ENCODE data around the gene SPTBN1. TPM values are rescaled to one million over a fixed set of nuclear protein-coding genes. Genes with fewer than 3 reads are reported as not detected.

The SPTBN1 gene
- total and polyA plus RNA-seq, 2 of the 13 experiments (the other 11 are each of a cell fraction or from before 2014, with no cell fraction given): 123 to 299 TPM

DNA sequence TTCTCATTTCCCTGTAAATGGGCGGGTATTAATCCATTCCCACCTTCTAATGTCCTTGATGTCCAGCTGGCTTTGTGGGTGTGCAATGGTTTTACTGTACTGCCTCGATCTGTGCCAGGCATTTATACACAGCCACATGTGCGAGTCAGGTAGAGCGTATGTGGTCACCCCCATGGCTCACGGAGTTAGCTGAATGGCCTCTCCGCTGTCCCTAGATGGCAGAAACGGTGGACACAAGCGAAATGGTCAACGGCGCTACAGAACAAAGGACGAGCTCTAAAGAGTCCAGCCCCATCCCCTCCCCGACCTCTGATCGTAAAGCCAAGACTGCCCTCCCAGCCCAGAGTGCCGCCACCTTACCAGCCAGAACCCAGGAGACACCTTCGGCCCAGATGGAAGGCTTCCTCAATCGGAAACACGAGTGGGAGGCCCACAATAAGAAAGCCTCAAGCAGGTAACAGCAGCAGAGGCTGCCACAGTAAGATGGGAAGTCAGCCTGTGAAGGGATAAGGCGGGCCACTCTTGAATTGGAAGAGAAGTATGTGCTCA, 208.2 kb downstream of the SPTBN1 start:
- TF ChIP-seq HHEX (CRISPR knock-in tag; IDR thresholded peaks at IDR 0.05) (no peak), ZBTB38 (CRISPR knock-in tag; IDR thresholded peaks at IDR 0.05) (peak; percentile 94), ZBTB33 (CRISPR knock-in tag; IDR thresholded peaks at IDR 0.05) (peak; percentile 96), POLR2A (IDR thresholded peaks at IDR 0.05; ENCODE audit: insufficient read depth in 1 of 2, low read depth in 2 of 2, low read length in 2 of 2) (peak in 1 of 2 experiments; percentile 29; a peak in 1 of 4 replicates), RBM22 (optimal IDR thresholded peaks at IDR 0.05; ENCODE audit: low read length) (peak; percentile 97), GFI1 (CRISPR knock-in tag; IDR thresholded peaks at IDR 0.05; ENCODE audit: borderline replicate concordance) (0 out of 2 replicates have a peak, but pooled peaks have one; percentile 10), IKZF1 (IDR thresholded peaks at IDR 0.05) (no peak), POLR2G (IDR thresholded peaks at IDR 0.05; ENCODE audit: low read depth, low read length) (peak; percentile 38; the same call in 1 of the 2 replicates), SMARCC2 (IDR thresholded peaks at IDR 0.05) (no peak), ZNF224 (CRISPR knock-in tag; IDR thresholded peaks at IDR 0.05) (no peak), AGO2 (optimal IDR thresholded peaks at IDR 0.05; ENCODE audit: low read depth, low read length) (peak; percentile 82), CCDC6 (CRISPR knock-in tag; IDR thresholded peaks at IDR 0.05) (0 out of 2 replicates have a peak, but pooled peaks have one; percentile 24)
- TF ChIP-seq, protein P1, sequence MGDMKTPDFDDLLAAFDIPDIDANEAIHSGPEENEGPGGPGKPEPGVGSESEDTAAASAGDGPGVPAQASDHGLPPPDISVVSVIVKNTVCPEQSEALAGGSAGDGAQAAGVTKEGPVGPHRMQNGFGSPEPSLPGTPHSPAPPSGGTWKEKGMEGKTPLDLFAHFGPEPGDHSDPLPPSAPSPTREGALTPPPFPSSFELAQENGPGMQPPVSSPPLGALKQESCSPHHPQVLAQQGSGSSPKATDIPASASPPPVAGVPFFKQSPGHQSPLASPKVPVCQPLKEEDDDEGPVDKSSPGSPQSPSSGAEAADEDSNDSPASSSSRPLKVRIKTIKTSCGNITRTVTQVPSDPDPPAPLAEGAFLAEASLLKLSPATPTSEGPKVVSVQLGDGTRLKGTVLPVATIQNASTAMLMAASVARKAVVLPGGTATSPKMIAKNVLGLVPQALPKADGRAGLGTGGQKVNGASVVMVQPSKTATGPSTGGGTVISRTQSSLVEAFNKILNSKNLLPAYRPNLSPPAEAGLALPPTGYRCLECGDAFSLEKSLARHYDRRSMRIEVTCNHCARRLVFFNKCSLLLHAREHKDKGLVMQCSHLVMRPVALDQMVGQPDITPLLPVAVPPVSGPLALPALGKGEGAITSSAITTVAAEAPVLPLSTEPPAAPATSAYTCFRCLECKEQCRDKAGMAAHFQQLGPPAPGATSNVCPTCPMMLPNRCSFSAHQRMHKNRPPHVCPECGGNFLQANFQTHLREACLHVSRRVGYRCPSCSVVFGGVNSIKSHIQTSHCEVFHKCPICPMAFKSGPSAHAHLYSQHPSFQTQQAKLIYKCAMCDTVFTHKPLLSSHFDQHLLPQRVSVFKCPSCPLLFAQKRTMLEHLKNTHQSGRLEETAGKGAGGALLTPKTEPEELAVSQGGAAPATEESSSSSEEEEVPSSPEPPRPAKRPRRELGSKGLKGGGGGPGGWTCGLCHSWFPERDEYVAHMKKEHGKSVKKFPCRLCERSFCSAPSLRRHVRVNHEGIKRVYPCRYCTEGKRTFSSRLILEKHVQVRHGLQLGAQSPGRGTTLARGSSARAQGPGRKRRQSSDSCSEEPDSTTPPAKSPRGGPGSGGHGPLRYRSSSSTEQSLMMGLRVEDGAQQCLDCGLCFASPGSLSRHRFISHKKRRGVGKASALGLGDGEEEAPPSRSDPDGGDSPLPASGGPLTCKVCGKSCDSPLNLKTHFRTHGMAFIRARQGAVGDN (CRISPR knock-in tag; IDR thresholded peaks at IDR 0.05): peak; percentile 39
- TF ChIP-seq, protein P2, sequence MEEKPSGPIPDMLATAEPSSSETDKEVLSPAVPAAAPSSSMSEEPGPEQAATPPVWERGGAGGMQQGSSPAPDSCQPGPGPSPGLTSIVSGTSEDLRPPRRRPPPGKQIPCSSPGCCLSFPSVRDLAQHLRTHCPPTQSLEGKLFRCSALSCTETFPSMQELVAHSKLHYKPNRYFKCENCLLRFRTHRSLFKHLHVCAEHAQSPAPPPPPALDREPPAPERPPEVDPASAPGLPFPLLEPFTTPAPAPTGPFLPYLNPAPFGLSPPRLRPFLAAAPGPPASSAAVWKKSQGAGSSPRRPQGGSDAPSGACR (CRISPR knock-in tag; IDR thresholded peaks at IDR 0.05): no peak
- DNase-seq (ENCODE audit: low spot score) (no peak), FAIRE-seq (no peak), ATAC-seq (no peak)
- Histone ChIP-seq H3K27ac (ENCODE audit: extremely low read length, insufficient read depth, low read length) (no peak overlapping the region), H3K9ac (ENCODE audit: insufficient read depth, low read depth, low read length) (no peak overlapping the region), H3K9me3 (ENCODE audit: low read length) (no peaks in the 10 kb centered on the region), H2AFZ (ENCODE audit: low read length) (no peak overlapping the region), H3K36me3 (replicated peaks in 1 of 2; ENCODE audit: control insufficient read depth in 1 of 2, insufficient read depth in 2 of 2, low read length in 2 of 2) (peaks cover 32 to 93% of the 10 kb centered on the region in 2 experiments), H3K4me2 (ENCODE audit: low read depth, low read length) (no peak overlapping the region), H4K20me1 (ENCODE audit: insufficient read depth, low read length) (0 out of 2 replicates have a peak, but pooled peaks cover 7% of the 10 kb centered on the region), H3K27me3 (ENCODE audit: control insufficient read depth in 1 of 2, insufficient read depth in 2 of 2, low read length in 2 of 2) (no peaks in the 10 kb centered on the region), H3K4me1 (ENCODE audit: insufficient read depth, low read length) (peaks cover 79% of the 10 kb centered on the region), H3K4me3 (replicated peaks in 1 of 3; ENCODE audit: insufficient read depth in 1 of 3, low read depth in 2 of 3, low read length in 3 of 3) (no peak overlapping the region), H3K79me2 (ENCODE audit: insufficient read depth, low read length) (no peaks in the 10 kb centered on the region)
- ChIA-PET POLR2A (no interaction called here), CTCF (ENCODE audit: low intra/inter-chr PET ratio, low total read pairs) (no interaction called here)
- in situ Hi-C loops (cut with HindIII; ENCODE audit: extremely low pct_ligation_motif_present, low pct_unique_long_range_greater_than_20kb) (loop anchor here (5.0 kb wide), 1 partner anchor 43 kb away; no protein-coding TSS in a partner anchor), intact Hi-C loops (cut with micrococcal nuclease; ENCODE audit: unreplicated experiment) (no loop called here)
- BruUV-seq (replicated peaks): no TSS peak
- WGBS (ENCODE audit: low lambda C conversion rate): 98% methylated on average over 18 of the region's 18 CpGs
